GM19238 (cell line): ENCODE data around the gene LCLAT1.

Experiments
- DNase-seq: peaks from one replicate; pipeline ENCODE4 v3.0.0; 2011; ENCODE audit warnings: low spot score; ENCODE audit not compliant: insufficient read length

LCLAT1 gene

DNA sequence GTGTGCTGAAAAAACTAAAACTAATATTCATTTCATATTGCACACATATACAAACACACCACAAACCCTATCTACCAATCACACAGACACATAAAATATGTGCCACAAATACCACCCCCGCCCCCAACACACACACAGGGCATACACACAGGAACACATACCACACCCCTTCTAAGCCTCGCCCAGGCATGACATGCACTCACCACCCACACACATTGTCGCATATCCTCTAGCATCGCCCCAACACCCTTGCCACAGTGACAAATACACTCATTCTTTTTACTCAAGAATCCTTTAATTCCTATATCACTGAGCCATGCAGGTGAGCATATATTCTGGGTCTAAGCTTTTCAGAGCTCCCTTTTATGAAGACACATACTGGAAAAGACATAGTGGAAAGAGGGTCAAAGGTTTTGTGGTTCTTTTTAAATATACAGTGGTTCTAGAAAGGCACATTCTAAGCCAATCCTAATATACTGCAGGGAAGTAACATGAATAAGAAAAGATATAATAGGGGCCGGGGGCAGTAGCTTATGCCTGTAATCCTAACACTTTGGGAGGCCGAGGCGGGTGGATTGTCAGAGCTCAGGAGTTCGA lies 24.5 kb upstream of the LCLAT1 start:
- DNase-seq: no peak

DNA sequence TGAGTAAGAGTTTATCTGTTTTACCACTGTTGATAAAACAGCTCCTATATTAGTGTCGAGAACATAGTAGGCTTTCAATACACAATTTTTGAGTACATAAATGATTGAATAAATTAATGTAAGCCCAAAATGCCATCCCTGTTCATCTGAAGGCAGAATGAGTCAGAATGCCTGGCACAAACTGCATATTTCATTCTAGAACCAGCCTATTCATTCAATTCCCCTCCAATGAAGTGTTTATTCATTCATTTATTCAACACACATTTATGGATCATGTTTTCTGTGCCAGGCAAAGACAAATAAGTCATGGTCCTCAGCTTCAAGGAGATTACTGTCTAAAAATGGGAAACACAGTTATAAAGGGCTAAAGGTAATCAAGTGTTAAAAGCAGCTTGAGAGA lies 22.8 kb upstream of the LCLAT1 start:
- no peak for DNase-seq

DNA sequence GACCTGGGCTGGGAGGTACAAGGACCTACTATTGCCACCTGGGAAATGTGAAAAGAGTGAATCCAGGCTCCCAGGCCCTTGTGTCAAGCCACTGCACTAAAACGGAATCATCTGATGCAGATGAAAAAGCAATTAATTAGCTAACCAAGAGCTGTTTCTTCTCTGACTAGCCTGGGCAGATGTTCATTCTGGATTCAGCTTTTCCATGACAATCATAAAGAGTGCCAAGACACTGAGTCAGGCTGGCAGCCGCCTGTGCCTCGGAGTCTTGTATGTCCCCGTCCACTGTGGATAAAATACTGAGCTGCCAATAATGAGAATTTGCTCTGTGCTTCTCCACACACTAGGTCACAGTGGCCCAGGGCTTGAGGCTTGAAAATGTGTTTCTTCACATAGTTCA lies 21.7 kb upstream of the LCLAT1 start:
- DNase-seq: no peak

DNA sequence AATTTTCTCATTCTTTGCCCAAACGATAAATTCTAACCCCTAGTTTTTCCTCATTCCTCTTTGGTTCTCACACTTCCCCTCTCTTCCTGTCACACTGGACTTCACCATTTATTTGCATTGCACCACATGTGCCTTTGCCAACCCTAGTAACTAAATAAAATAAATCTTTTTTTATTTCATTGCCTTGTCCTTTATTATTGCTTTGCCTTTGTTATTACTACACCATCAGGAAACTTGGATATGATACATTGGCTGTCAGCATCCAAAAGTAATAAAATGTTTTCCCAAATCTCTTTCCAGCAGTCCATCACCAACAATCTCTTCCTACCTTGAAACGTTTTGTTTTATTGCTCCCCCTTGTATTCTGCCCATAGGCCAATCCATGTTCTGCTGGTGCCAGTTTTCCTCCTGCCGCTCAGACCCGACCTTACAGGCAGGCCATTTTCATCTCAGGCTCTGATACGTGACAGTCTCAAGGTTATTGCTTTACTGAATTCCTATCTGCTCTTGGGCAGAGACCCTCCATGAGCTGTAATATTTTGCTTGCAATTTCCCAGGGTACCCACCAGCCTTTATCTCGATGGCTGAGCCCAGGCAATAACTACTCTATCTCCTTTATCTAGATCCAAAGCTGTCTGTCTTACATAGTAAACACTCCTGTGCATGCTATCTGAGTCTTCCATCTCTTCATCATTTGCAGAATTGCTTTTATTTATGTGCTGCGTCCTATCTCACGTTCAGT lies 19.3 kb upstream of the LCLAT1 start:
- no peak for DNase-seq

DNA sequence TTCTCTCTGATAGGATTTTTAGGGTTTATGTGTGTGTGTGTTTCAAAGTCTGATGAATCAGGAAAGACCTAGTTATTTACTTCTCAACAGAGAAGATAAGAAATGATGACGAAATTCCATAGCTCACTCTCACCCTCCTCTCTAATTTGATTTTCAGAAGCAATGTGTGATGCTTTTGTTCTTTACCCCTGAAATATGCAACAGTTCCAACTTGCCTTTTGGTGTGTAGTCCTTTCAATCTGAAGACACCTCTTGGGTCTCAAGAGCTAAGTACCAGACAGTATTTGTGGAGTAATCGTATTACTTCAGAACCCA lies 18.7 kb upstream of the LCLAT1 start:
- DNase-seq: no peak

DNA sequence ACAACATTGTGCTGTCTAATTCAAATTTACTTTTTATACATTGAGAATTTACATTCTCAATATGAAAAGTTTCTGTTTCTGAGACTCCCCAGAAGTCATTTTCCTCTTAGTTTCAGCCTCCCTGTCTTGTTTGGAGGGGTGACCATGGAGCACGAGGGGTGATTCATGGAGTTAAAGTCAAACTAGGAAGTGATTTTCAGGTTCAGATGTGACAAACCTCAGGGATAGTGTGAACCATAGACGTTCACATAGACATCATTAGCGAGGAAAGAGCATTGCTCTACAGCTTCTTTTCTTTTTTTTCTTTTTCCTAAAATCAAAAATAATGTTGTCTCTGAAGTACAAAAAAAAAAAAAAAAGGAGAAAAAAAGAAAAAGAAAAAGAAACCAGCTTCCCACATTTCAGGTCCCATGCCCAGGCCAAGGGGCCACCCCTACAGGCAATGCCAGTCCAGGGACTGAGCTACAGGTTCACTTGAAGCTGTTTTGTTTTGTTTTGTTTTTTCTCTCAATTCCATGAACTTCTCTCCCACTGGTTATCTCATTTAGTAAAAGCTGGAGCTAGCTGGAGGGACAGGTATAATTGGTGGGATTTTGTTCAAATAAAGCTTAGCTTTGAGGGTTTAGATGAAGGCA lies 18.1 kb upstream of the LCLAT1 start:
- no peak for DNase-seq

DNA sequence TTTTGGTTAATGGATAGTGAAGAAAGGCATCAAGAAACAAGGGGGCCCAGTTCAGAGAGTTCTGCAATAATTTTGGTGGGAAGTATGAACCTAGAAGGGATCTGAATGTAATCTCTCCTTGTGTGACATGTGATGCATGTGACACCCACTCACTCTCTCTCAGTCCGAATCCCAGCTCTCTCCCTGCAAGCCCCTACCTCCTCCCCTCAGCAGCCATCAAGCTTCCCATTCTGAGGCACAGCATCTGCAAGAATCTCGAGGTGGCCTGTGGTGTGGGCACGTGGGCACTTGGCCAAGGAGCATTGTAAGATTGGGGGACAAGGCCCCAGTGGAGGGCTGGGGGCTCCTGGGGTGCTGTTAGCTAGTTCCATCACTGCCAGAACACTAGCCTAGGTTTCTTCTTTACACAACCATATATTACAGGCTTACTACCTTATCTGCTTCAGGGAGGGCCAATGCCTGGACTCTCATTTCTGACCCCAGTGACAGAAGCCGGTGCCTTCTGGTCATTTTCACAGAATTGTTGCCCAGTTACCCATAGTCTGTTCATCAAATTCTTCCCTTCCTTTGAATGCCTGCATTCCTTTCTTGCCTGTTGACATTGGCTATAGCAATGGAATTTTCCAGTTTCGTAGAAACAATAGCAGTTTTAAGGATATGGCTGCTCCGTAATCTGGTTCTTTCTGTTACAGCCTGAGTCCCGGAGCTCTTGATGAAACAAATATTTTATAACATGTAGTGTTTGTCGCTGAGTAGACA lies 13.3 kb upstream of the LCLAT1 start:
- DNase-seq: no peak

DNA sequence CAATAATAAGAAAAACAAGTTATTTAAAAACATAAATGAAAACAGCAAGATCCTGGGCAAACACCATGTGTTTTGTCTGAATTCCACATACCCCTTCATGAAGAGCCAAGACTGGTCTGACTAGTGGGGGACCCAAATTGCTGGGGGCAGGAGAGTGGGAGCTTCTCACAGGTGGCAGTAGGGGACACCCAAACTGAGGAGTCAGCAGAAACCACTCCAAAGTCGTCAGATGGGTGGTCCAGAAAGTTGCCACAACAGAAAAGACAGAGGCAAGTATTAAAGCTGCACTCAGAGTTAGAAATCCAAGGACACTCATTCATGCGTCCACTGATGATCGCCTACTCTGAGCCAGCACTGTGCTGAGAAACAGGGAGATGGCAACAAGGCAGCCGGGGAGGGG lies 12.3 kb upstream of the LCLAT1 start:
- DNase-seq: no peak

DNA sequence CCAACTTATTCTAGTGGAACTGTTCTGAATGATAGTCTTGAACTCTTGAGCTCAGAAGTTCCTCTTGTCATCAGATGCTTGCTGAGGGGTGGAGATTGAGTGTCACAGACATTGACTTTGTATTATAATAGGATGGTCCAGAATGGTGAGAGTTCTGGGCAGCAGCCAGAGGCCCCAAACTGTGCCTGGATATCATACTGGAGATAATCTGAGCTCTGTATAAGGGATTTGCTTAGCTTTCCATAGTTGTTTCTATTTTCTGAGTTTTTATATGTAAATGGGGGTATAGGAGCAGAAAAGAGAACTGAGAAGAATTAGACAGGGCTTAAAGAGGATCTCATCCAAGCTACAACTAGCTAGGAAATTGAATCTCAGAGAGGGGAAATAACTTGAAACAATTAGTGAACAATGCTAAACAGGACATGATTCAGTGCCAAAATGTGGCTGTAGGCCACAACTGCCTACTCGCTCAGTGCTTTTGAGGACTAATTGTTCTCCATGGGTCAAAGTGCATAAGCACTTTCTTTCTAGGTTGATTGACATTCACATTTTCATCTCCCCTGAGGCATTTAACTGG lies 10.1 kb upstream of the LCLAT1 start:
- DNase-seq: no peak

DNA sequence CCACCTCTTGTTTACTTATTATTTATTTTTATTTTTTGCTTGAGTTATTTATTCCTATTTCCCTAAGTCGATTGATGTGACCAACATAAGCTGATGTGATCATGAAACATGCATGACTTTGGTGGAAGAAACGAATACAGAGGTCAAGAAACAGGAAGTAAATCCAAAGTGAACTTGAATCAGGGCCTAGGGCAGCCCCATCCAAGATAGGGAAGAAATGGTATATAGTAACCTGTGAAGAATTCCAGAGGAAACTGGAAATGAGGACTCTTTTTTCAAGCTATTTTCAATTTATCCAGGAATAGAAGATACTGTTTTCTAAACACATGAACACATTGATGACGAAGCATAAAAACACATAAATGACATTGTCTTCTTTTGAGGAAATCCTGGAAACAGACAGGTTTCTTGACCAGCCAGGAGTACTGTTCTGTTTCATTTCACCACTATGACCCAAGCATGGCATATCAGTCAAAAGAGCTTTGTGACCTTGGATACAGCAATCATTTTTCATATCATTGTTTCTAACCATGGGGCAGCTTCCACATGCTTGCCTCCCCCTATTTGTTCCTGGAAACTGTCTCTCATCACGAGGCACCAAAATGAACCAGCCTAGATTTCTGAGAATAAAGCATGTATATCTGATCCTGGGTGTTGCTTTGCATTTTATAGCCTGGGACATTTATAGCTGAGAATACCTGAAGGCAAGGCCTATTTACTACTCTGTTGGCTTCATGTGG lies 9.1 kb upstream of the LCLAT1 start:
- no peak for DNase-seq

DNA sequence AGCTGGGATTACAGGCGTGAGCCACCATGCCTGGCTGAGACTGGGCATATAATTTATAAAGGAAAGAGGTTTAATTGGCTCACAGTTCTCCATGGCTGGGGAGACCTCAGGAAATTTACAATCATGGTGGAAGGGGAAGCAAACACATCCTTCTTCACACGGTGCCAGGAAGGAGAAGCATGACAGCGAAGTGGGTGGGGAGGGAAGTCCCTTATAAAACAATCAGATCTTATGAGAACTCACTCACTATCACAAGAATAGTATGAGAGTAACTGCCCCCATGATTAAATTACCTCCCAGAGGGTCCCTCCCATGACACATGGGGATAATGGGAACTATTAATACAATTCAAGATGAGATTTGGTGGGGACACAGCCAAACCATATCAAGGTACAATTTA lies 7.8 kb upstream of the LCLAT1 start:
- no peak for DNase-seq

DNA sequence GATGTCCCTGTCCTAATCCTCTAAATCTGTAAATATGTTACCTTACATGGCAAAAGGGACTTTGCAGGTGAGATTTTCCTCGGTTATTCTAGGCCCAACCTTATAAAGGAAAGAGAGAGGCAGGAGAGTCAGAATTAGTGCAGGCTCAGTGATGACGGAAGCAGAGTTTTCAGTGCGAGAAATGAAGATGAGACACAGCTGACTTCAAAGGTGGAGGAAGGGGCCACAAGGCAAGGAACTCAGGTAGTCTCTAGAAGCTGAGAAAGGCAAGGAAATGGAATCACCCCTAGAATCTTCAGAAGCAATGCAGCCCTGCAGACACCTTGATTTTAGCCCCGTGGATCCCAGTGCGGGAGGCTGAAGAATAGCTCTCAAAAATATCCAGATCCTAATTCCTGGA lies 7.2 kb upstream of the LCLAT1 start:
- no peak for DNase-seq

DNA sequence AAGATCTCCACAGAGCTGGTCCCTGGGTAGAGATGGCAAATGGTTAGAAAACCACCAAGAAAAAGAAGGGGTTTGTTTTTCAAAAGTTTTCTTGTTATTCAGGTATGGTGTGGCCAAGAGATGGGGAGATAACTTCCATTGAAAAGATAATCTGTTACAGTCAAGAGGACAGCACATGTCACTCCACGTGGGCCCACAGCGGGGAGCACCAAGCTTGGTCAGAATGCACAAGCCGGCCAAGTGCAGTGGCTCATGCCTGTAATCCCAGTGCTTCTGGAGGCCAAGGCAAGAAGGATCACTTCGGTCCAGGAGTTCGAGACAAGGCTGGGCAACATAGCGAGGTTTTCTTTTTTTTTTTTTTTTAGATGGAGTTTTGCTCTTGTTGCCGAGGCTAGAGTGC lies 6.0 kb upstream of the LCLAT1 start:
- DNase-seq: no peak

DNA sequence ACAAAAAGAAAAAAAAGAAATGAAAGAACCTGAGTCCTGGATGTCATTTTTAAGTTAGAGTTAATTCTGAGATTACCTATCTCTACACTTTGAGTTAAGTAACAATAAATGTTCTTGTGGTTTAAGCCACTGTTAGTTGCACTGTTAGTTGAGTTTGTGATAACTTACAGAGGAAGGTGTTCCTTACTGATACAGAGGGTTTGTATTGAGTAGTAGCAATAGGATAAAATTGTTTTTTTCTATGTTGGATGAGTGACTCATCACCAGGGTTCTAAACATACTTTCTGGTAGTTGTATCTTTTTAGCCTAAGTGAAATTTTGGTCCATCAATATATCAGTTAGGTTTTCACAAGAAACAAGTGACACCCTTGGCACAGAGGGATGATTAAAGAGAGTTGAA lies 4.0 kb upstream of the LCLAT1 start:
- DNase-seq: no peak

DNA sequence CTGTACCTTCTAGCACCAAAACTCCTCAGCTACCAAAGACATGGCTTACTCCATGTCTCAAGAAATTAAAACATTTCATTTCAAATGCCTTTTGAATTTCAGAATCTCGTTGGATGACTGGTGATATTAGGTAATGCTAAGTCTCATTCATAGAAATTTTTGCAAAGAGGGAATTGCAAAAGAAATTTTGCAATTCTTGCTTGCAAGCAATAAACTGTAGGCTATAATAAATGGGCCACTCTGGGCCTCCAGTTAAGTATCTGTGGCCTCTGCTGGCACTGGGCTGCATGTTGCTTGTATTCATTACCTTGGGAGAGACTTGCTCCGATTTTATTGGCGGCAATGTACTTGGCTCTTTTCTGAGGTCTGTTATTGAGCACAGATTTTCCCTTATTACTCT lies 2.8 kb upstream of the LCLAT1 start:
- no peak for DNase-seq

DNA sequence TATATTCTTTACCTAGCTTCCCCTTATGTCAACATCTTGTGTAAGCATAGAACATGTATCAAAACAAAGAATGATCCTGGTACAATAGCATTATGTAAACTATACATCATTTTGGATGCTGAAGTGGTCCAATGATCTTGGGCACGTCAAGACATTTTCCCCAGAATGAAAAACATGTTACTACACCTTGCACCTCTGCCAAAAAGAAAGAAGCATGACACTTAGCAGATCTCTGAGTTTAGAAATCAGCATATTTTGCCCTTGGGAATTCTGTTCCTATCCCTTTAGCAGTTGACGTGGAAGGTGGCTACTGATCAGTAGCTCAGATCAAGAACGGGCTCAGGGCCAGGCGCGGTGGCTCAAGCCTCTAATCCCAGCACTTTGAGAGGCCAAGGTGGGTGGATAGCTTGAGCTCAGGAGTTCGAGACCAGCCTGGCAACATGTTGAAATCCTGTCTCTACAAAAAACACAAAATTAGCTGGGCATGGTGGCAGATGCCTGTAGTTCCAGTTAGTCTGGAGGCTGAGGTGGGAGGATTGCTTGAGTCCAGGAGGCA lies 1.7 kb upstream of the LCLAT1 start:
- no peak for DNase-seq

DNA sequence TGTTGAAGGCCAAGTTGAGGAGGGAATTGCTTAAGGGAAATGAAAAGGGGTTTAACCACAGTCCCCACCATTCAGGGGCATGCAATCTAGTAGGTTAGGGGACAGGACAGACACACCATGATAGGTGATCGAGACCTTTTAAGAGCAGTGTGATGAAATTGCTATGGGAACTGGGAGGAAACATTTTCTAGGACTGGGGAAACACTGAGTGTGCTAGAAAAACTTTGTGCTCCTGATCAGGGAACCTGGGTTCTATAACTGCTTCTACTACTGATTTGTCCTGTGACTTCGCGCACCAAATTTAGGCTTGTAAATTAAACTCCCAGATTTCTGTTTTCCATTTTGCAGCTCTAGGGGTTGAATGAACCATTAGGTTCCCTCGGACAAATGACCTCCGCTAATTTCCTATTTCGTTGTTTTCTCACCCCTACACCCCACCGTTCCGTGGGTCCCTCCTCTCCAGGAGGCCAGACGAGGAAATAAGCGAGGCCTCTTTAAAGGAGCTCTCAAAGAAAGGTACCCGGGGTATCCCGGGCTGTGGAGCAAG lies 371 bp upstream of the LCLAT1 start:
- DNase-seq: no peak

DNA sequence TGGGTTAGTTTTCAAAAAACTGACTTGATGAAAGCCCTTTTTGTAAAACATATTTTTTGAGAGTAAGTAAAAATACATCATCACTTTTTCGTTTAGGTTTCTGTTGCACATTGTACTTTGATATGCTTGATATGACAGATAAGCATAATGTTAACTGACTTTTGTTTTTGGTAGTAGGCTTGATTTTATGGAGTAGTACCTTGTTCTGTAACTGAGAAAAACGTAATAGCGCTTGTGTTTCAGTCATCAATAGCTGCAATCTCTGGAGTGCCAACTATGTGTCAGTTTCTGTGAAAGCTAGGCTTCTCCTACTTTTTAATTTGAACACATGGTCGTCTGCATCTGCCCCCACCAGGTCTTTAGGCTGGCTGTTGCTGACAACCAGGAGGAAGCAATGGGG lies 1.3 kb downstream of the LCLAT1 start:
- no peak for DNase-seq

DNA sequence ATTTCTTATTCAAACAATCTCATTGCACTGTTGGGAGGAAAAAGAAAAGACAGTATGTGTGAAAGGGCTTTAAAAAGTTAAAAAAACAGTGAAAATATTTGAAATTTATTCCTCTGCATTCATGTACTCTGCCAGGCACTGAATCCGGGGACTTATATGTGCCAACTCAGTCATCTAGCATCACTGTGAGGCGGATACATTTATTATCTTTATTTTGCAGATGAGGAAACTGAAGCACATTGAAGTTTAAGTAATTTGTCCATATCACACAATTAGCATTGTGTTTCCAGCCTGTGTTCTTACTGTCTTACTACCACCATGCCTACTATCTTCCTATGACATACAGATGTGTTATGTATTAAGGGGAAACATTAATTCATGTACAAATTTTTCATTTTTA lies 1.8 kb downstream of the LCLAT1 start:
- no peak for DNase-seq

DNA sequence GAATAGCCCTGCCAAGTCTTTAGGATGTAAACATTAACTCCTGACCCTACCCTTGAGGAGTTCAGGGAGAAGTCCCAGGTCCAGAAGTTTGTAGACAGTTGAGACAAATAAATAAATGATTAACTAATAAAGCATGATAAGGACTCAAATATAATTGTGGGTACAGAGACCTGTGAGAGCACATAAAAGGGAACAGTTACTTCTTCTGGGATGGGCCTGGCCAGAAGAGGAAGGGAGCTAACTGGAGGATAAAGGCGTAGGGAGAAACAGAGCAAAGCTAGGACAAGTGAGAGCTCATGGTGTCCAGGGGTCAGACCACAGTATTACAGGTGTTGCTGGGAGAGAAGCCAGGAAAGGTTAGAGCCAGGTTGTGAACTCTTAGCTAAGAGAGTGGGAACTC lies 3.0 kb downstream of the LCLAT1 start:
- no peak for DNase-seq

DNA sequence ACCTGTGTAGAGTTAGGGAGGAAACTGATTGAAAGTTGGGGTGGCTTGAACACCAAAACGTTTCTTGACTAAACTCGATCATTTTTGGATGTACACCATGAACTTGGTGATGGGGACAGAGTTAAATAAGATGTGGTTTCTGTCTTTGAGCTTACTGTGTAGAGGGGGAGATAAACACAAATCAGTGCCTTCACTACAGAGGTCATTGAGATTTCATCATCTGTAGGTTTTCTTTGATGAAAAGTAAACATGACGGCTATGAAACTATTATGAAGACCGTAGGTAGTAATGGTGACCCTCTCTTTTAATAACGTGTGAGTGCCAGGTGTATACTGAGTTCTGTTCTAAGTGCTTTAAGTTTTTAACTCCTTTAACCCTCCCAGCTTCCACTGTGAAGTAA lies 6.5 kb downstream of the LCLAT1 start:
- DNase-seq: no peak
